Testis (tissue), 3 donors: ENCODE results near the gene SLC13A4. TPM values are rescaled to one million over a fixed set of nuclear protein-coding genes. Genes with fewer than 3 reads are reported as not detected.
A peak's percentile ranks its signal among the peaks of the same experiment; 100 is the strongest.

Experiments used
- DNase-seq: peaks from one replicate; pipeline ENCODE4 v3.0.0-alpha.2; 2019
- H3K27ac ChIP-seq, 2 donors: fragments of 200-600 bp; sonication (generic); one replicate each; pipeline ENCODE4 v1.5.1; 2019
- H3K27me3 ChIP-seq: fragments of 200-600 bp; sonication (generic); one replicate; pipeline ENCODE4 v1.5.1; 2019
- H3K36me3 ChIP-seq: fragments of 200-600 bp; sonication (generic); one replicate; pipeline ENCODE4 v1.5.1; 2017; ENCODE audit warnings: low read depth; ENCODE audit errors: missing control alignments
- H3K4me1 ChIP-seq: fragments of 200-600 bp; sonication (generic); one replicate; pipeline ENCODE4 v1.5.1; 2019
- H3K4me3 ChIP-seq, 2 donors: fragments of 200-600 bp; sonication (generic); one replicate each; pipeline ENCODE4 v1.5.1; 2017 to 2019
- H3K9me3 ChIP-seq: fragments of 200-600 bp; sonication (generic); one replicate; pipeline ENCODE4 v1.5.1; 2017
- POLR2A ChIP-seq: fragments of 450-650 bp; IDR thresholded peaks from one replicate; pipeline ENCODE4 v1.6.1; 2017; ENCODE audit warnings: antibody characterized with exemption, mild to moderate bottlenecking, moderate library complexity
- WGBS, 2 donors: methylation state at CpG; one replicate each; pipeline ENCODE4 v1.1.5; 2018; 5-methylcytosine and 5-hydroxymethylcytosine counted together
- intact Hi-C: fragments of 100-400 bp; cut with DNase I; formaldehyde crosslinking; loops from one replicate; pipeline ENCODE4 v1.15.1; 2023; ENCODE audit warnings: low total_unique reads
- polyA plus RNA-seq: library from polyadenylated mRNA; stranded (reverse); fragments of 350-450 nt; fragmentation: Illumina TruSeq; extraction: RNeasy Lipid Tissue Mini Kit (QIAGEN cat#74804); gene quantifications from one replicate; pipeline ENCODE4 v1.2.3, GENCODE V29; 2014; ENCODE audit warnings: low read depth, low replicate concordance; ENCODE audit not compliant: insufficient read depth
- total RNA-seq, 2 donors: library from RNA; depleted of rRNA; stranded (reverse); fragments of >200 nt; gene quantifications; one replicate each; pipeline ENCODE4 v1.2.3, GENCODE V29; 2016
- TF ChIP-seq, protein P1 (sequence below), 3 experiments: fragments of 450-650 bp in 2 of 3; fragments of 200-600 bp in 1 of 3; sonication (generic) in 1 of 3; IDR thresholded peaks; one replicate each; pipeline ENCODE4 v1.5.1; 2016 to 2019; ENCODE audit warnings: antibody characterized with exemption in 3 of 3, mild to moderate bottlenecking in 2 of 3, moderate library complexity in 1 of 3

Gene SLC13A4
- total and polyA plus RNA-seq, 3 donors from 2014 or later: 19.0 to 34.6 (median 33.0) TPM

DNA sequence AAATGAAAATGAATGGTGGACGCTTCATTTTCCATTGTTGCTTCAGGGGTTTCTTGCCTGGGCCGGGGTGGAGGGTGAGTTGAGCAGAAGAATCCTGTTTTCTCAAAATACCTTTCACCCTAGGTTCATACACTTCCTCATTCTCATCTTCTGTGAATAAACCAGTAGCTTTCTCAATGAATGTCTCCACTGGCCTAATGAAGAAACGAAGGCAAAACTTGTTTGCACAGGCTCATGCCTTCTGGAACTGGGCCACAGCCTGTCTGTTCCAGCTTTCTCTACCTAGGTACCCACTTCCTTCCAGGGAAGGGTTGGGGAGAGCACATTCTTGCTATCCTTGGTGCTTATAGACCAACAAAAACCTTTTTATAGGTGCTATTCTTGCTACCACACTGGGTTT is 44.4 kb downstream of the SLC13A4 start:
- 84 to 91% methylated on average over 3 of the region's 3 CpGs for WGBS, 2 donors
- no peak overlapping the region for H3K27ac ChIP-seq
- H3K36me3 ChIP-seq: no peaks in the 10 kb centered on the region
- TF ChIP-seq, protein P1, sequence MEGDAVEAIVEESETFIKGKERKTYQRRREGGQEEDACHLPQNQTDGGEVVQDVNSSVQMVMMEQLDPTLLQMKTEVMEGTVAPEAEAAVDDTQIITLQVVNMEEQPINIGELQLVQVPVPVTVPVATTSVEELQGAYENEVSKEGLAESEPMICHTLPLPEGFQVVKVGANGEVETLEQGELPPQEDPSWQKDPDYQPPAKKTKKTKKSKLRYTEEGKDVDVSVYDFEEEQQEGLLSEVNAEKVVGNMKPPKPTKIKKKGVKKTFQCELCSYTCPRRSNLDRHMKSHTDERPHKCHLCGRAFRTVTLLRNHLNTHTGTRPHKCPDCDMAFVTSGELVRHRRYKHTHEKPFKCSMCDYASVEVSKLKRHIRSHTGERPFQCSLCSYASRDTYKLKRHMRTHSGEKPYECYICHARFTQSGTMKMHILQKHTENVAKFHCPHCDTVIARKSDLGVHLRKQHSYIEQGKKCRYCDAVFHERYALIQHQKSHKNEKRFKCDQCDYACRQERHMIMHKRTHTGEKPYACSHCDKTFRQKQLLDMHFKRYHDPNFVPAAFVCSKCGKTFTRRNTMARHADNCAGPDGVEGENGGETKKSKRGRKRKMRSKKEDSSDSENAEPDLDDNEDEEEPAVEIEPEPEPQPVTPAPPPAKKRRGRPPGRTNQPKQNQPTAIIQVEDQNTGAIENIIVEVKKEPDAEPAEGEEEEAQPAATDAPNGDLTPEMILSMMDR (IDR thresholded peaks at IDR 0.05): no peak
- no peak for TF ChIP-seq POLR2A
- H3K27me3 ChIP-seq: no peaks in the 10 kb centered on the region
- DNase-seq: no peak
- intact Hi-C loops: no loop called here
- no peaks in the 10 kb centered on the region for H3K4me1 ChIP-seq
- H3K9me3 ChIP-seq: no peaks in the 10 kb centered on the region
- no peak overlapping the region for H3K4me3 ChIP-seq

DNA sequence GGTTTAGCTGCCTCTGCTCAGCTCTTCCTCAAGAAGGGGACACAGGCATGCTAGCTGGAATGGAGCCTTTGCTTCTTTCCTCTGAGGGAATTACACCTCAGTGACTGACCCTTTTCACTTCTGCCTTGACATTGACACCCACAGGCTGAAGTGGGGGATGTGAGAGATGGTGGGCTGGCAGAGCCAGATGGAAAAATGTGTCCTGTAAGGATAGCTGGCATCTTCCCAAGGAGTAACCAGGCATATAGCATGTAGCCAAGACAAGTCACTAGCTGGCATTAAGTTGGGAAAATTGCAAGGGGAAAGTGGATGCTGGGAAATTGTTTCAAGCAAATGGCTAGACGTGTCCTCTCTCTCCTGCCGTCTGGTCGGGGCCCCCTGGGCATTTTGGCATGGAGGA is 45.8 kb downstream of the SLC13A4 start:
- H3K27me3 ChIP-seq: no peaks in the 10 kb centered on the region
- WGBS, 2 donors: 84 to 95% methylated on average over 3 of the region's 3 CpGs
- DNase-seq: no peak
- no peaks in the 10 kb centered on the region for H3K9me3 ChIP-seq
- no peak overlapping the region for H3K27ac ChIP-seq
- H3K36me3 ChIP-seq: no peaks in the 10 kb centered on the region
- H3K4me3 ChIP-seq: no peak overlapping the region
- intact Hi-C loops: no loop called here
- TF ChIP-seq, protein P1 (IDR thresholded peaks at IDR 0.05): no peak
- TF ChIP-seq POLR2A: no peak
- H3K4me1 ChIP-seq: no peaks in the 10 kb centered on the region

DNA sequence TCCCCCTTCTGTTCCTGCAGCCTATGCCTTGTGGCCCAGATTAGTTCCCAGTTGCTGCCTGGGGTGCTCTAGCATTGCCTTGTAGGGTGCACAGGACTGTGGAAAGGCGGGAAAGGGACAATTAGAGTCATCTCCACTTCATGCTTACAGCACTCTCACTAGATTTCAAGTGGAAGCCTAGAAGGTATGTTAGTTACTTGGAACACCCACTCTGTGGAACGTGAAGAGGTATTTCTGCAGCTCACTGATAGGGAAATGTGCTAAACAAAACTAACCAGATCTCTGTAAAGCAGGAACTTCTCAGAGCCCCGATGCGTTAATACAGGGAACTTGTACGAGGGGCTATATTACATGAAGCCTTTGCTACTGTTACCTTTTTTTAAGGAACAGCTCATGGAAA is 46.2 kb downstream of the SLC13A4 start:
- TF ChIP-seq POLR2A: no peak
- TF ChIP-seq, protein P1 (IDR thresholded peaks at IDR 0.05): no peak
- no peak overlapping the region for H3K4me3 ChIP-seq
- no peaks in the 10 kb centered on the region for H3K36me3 ChIP-seq
- H3K27me3 ChIP-seq: no peaks in the 10 kb centered on the region
- no peaks in the 10 kb centered on the region for H3K4me1 ChIP-seq
- H3K9me3 ChIP-seq: no peaks in the 10 kb centered on the region
- WGBS, 2 donors: 88 to 92% methylated on average over 4 to 5 of the region's 5 CpGs
- DNase-seq: no peak
- intact Hi-C loops: no loop called here
- no peak overlapping the region for H3K27ac ChIP-seq

- Histone ChIP-seq H3K4me1 (no peaks in the 10 kb centered on the region), H3K27me3 (no peaks in the 10 kb centered on the region), H3K9me3 (no peaks in the 10 kb centered on the region), H3K4me3 (no peak overlapping the region), H3K27ac (no peak overlapping the region), H3K36me3 (no peaks in the 10 kb centered on the region)
- no peak for DNase-seq
- intact Hi-C loops: no loop called here
- 70 to 72% methylated on average over 4 of the region's 4 CpGs for WGBS, 2 donors
- TF ChIP-seq, protein P1 (IDR thresholded peaks at IDR 0.05): no peak
- TF ChIP-seq POLR2A: no peak
These were observed 49.1 kb downstream of the SLC13A4 start for GRCh38 chr7:135678612-135679575.

- Histone ChIP-seq H3K4me3 (no peak overlapping the region), H3K27me3 (no peaks in the 10 kb centered on the region), H3K27ac (peak overlapping the region in 1 of 2 donors; percentile 37), H3K36me3 (no peaks in the 10 kb centered on the region), H3K9me3 (no peaks in the 10 kb centered on the region), H3K4me1 (peaks cover 4% of the 10 kb centered on the region)
- intact Hi-C loops: no loop called here
- no peak for DNase-seq
- 64% methylated on average over 6 of the region's 6 CpGs for WGBS, 2 donors
- TF ChIP-seq, protein P1 (IDR thresholded peaks at IDR 0.05): no peak
- TF ChIP-seq POLR2A: no peak
These were observed 54.7 kb downstream of the SLC13A4 start for GRCh38 chr7:135673360-135673706.
